Measurements from ENCODE around the gene USP2. TPM values are rescaled to one million over a fixed set of nuclear protein-coding genes. Genes with fewer than 3 reads are reported as not detected.
"Not testable (repeated sequence)": the region's sequence is repeated elsewhere in the genome, so short reads cannot be mapped to it uniquely, and the experiment has no call there.

Gene USP2
- total RNA-seq, 1 donor from 2014 or later, result 0.63 TPM

- no peak for TF ChIP-seq CTCF (conservative IDR thresholded peaks at IDR 0.05; ENCODE audit: low read depth, low read length)
- no peak for DNase-seq (ENCODE audit: low read depth)
- no peak overlapping the region for H3K4me3 ChIP-seq (ENCODE audit: low read depth, low read length)
Measured at GRCh38 chr11:119384332-119384731, 2.8 kb upstream of the USP2 start.

GRCh38 chr11:119382513-119382912 lies 1.0 kb upstream of the USP2 start:
- DNase-seq (ENCODE audit: low read depth); H3K4me3 ChIP-seq (ENCODE audit: low read depth, low read length): not testable (repeated sequence)

DNA sequence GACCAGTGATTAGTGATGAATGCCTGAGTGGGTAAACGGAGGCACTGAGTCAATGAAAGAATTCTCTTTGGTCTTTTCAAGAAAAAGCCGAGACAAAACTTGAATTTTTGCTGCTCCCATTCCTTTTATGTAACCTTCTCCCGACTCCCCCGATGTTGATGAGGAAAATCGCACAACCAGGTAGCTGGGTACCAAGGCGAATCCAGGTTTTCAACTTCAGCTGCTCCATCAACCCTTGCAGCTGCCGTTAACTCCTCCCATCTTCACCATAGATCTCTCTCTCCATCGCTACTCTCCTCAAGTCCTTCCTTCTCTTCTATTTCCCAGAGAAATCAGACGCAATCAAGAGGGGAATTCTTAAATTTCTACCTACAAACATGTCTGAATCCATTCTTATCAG lies 611 bp upstream of the USP2 start:
- DNase-seq (ENCODE audit: low read depth), result no peak
- TF ChIP-seq CTCF (conservative IDR thresholded peaks at IDR 0.05; ENCODE audit: low read depth, low read length), result no peak
- peak overlapping the region; percentile 74 for H3K4me3 ChIP-seq (ENCODE audit: low read depth, low read length)

DNA sequence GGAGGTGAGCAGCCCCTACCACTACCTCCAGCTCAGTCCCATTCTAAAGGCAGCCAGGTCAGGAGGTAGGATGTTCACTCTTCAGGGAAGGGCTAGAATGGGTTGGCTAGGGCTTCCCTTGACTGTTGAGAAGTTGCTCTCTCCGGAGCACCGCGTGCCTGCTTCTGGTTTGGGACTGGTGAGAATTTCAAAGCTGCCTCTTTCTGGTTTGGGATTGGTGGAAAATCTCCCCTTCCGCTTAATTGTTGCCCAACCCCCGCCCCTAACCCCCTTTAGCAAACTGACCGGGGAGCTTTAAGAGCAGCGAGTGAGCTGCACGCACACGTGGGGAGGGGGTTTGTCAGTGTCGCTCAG lies 686 bp downstream of the USP2 start:
- H3K4me3 ChIP-seq (ENCODE audit: low read depth, low read length), result peak overlapping the region; percentile 74
- no peak for TF ChIP-seq CTCF (conservative IDR thresholded peaks at IDR 0.05; ENCODE audit: low read depth, low read length)
- no peak for DNase-seq (ENCODE audit: low read depth)

DNA sequence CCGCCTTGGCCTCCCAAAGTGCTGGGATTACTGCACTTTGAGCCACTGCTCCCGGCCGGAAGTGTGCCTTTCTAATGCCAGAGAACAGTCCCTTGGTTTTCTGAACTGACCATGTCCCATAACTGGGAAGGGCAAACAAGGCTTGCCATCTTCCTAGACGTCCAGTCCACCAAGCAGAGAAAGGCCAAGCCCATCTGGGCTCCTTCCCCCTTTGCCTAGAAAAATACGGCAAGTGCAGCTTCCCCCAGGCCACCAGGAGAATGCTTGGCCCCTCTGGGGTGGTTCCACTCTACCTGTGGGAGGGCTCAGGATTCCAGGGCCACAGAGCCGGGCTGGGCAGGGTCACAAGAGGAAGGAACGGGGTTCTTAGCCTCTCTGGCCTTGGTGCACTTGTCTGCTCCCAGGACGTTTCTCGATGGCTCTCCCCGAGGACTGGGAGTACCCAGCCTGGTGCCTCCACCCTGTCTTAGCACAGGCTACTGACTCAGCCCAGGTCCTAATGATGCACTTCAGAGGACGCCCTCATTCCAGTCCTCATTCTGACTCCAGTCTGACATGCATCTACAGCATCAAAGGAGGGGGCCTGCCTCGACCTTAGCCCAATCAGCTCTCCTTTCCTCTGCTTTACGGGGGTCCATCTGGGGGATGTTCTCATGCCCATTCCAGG lies 1.2 kb downstream of the USP2 start:
- DNase-seq (ENCODE audit: low read depth), result no peak
- no peak for TF ChIP-seq CTCF (conservative IDR thresholded peaks at IDR 0.05; ENCODE audit: low read depth, low read length)
- peak overlapping the region; percentile 74 for H3K4me3 ChIP-seq (ENCODE audit: low read depth, low read length)

GRCh38 chr11:119378851-119379465 lies 2.5 kb downstream of the USP2 start:
- DNase-seq (ENCODE audit: low read depth), result no peak
- no peak overlapping the region for H3K4me3 ChIP-seq (ENCODE audit: low read depth, low read length)
- no peak for TF ChIP-seq CTCF (conservative IDR thresholded peaks at IDR 0.05; ENCODE audit: low read depth, low read length)

- no peak for TF ChIP-seq CTCF (conservative IDR thresholded peaks at IDR 0.05; ENCODE audit: low read depth, low read length)
- DNase-seq (ENCODE audit: low read depth), result no peak
- H3K4me3 ChIP-seq (ENCODE audit: low read depth, low read length), result no peak overlapping the region
Measured at GRCh38 chr11:119377961-119378667, 3.4 kb downstream of the USP2 start.

Measured in epithelial cell of proximal tubule (primary cell).